Measurements from ENCODE around the gene INAVA.

DNA sequence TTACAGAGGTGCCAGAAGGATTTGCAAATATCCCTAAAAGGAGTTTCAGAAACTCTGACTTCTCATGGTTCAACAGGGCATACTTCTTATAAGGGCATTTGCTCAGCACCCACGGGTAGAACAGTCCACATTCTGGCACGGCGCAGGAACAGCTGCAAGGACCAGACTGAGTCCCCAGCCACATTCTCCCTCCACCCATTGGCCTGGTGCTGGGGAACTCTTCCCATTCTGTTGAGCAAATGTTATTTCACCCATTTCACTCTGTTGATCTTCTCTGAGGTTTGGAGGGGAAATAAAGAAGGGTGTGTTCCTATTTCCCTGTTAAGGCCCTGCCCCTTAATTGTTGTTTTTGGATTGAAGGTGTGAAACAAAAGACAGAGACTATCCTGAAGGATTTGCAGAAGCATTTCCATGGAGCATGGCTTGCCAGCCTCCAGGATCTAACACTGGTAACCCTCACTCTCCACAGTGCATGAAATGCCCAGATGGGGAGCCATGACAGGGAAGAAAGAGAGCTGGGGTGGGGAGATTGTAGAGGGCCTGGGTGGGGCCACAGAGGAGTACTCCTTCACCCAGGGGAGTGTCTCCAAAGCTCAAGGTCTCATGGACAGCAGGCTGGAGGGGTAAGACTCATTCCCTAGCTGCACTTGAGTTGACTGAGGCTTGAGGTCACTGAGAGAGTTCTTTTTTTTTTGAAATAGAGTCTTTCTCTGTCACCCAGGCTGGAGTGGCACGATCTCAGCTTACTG is 35.0 kb downstream of the INAVA start:
- TF ChIP-seq CTCF (IDR thresholded peaks at IDR 0.05; ENCODE audit: low read length) (no peak), EZH2phosphoT487 (IDR thresholded peaks at IDR 0.05; ENCODE audit: low read length) (no peak)

Measured in MM.1S (cell line).